Right lobe of liver (tissue), 6 donors: Measurements from ENCODE around the gene CACNB4. TPM values are rescaled to one million over a fixed set of nuclear protein-coding genes. Genes with fewer than 3 reads are reported as not detected.

Experiments used
- ATAC-seq, 4 donors: fragments of 200-7000 bp; cut with Tn5 transposase; one replicate each; pipeline ENCODE4 v1.9.1; 2020; ENCODE audit warnings: mild to moderate bottlenecking in 4 of 4, moderate library complexity in 4 of 4
- DNase-seq, 3 donors: peaks; one replicate each; pipeline ENCODE4 v3.0.0-alpha.2; 2020
- H3K27ac ChIP-seq, 3 donors: fragments of 200-600 bp; one replicate each; pipeline ENCODE4 v1.8.0; 2022
- H3K27me3 ChIP-seq, 2 donors: fragments of 200-600 bp; one replicate each; pipeline ENCODE4 v1.8.0; 2022
- H3K36me3 ChIP-seq, 4 donors: fragments of 200-600 bp; sonication (generic) in 1 of 4; one replicate each; pipeline versions ENCODE4 v1.5.1 to v1.8.0; 2017 to 2022; ENCODE audit warnings: control low read depth in 1 of 4
- H3K4me1 ChIP-seq, 4 donors: fragments of 200-600 bp; sonication (generic) in 1 of 4; one replicate each; pipeline versions ENCODE4 v1.5.1 to v1.8.0; 2017 to 2022; ENCODE audit warnings: control low read depth in 1 of 4
- H3K4me3 ChIP-seq, 3 donors: fragments of 200-600 bp; one replicate each; pipeline ENCODE4 v1.8.0; 2022
- H3K9me3 ChIP-seq, 4 donors: fragments of 200-600 bp; sonication (generic) in 1 of 4; one replicate each; pipeline versions ENCODE4 v1.5.1 to v1.8.0; 2017 to 2022; ENCODE audit warnings: control low read depth in 1 of 4
- POLR2A ChIP-seq: fragments of 450-650 bp; IDR thresholded peaks from one replicate; pipeline ENCODE4 v1.6.1; 2017; ENCODE audit warnings: antibody characterized with exemption, mild to moderate bottlenecking
- WGBS: methylation state at CpG from one replicate; pipeline ENCODE4 v1.1.6; 2018; ENCODE audit warnings: low coverage, low lambda C conversion rate; ENCODE audit not compliant: insufficient coverage; ENCODE audit errors: missing lambda C conversion rate; 5-methylcytosine and 5-hydroxymethylcytosine counted together
- intact Hi-C, 2 donors: fragments of 100-400 bp; cut with DNase I; formaldehyde crosslinking; loops; one replicate each; pipeline versions ENCODE4 v1.11.2 to v1.14.1; 2022
- total RNA-seq, 6 experiments: library from RNA; depleted of rRNA in 2 of 6; stranded (reverse); fragments of >200 nt in 2 of 6; fragmentation: NEBNext Ultra II Directional in 3 of 6; extraction: Animal tissue kit (Norgen Biotek cat#: 25700) in 3 of 6; gene quantifications; one replicate each; pipeline versions ENCODE4 v1.1.0 to v1.2.4, GENCODE V29; 2016 to 2023
- TF ChIP-seq, protein P1 (sequence below), 4 donors: fragments of 200-600 bp in 3 of 4; fragments of 450-650 bp in 1 of 4; IDR thresholded peaks; one replicate each; pipeline versions ENCODE4 v1.5.1 to v1.8.0; 2016 to 2022; ENCODE audit warnings: antibody characterized with exemption in 4 of 4, mild to moderate bottlenecking in 2 of 4
- donor health status: DM: no; HTN: yes; CAD: no.
- donor health status: DM: no; HTN: no; CAD: no.
- donor health status: DM: no; HTN: no; CAD: no.
- donor health status: DM: no; HTN: yes; CAD: no.
- donor health status: DM: no; HTN: yes; CAD: no.

CACNB4 gene
- total RNA-seq, 6 experiments from 2014 or later: 0.06 to 0.49 (median 0.25) TPM

- no peak for DNase-seq
- Histone ChIP-seq H3K9me3 (no peaks in the 10 kb centered on the region), H3K27ac (no peak overlapping the region), H3K36me3 (no peaks in the 10 kb centered on the region), H3K4me3 (no peak overlapping the region), H3K4me1 (no peaks in the 10 kb centered on the region), H3K27me3 (no peaks in the 10 kb centered on the region)
- intact Hi-C loops: no loop called here
- no peak for ATAC-seq
- TF ChIP-seq, protein P1, sequence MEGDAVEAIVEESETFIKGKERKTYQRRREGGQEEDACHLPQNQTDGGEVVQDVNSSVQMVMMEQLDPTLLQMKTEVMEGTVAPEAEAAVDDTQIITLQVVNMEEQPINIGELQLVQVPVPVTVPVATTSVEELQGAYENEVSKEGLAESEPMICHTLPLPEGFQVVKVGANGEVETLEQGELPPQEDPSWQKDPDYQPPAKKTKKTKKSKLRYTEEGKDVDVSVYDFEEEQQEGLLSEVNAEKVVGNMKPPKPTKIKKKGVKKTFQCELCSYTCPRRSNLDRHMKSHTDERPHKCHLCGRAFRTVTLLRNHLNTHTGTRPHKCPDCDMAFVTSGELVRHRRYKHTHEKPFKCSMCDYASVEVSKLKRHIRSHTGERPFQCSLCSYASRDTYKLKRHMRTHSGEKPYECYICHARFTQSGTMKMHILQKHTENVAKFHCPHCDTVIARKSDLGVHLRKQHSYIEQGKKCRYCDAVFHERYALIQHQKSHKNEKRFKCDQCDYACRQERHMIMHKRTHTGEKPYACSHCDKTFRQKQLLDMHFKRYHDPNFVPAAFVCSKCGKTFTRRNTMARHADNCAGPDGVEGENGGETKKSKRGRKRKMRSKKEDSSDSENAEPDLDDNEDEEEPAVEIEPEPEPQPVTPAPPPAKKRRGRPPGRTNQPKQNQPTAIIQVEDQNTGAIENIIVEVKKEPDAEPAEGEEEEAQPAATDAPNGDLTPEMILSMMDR (IDR thresholded peaks at IDR 0.05): no peak
- no peak for TF ChIP-seq POLR2A
- 86% methylated on average over 4 of the region's 4 CpGs for WGBS
These were observed 7.6 kb upstream of the CACNB4 start for GRCh38 chr2:152106464-152106863.

DNA sequence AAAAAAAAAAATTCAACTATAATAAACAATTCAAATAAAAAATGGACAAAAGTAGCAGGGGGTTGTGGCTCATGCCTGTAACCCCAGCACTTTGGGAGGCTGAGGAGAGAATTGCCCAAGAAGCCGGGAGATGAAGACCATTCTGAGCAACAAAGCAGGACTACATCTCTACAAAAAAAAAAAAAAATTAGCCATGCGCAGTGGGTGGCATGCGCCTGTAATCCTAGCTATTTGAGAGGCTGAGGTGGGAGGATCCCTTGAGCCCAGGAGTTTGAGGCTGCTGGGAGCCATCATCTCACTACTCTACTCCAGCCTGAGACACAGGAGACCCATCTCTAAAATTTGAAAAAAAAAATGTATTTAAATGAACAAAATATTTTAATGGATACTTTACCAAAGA is 4.4 kb upstream of the CACNB4 start:
- Histone ChIP-seq H3K27me3 (no peaks in the 10 kb centered on the region), H3K9me3 (no peaks in the 10 kb centered on the region), H3K4me1 (peaks cover 0 to 10% (median 4%) of the 10 kb centered on the region in 4 donors), H3K4me3 (no peak overlapping the region), H3K36me3 (no peaks in the 10 kb centered on the region), H3K27ac (no peak overlapping the region)
- DNase-seq (no peak), ATAC-seq (no peak)
- intact Hi-C loops: no loop called here
- no peak for TF ChIP-seq POLR2A
- TF ChIP-seq, protein P1 (IDR thresholded peaks at IDR 0.05): no peak
- 100% methylated on average over 3 of the region's 3 CpGs for WGBS

- ATAC-seq: no peak
- Histone ChIP-seq H3K36me3 (no peaks in the 10 kb centered on the region), H3K4me3 (no peak overlapping the region), H3K27me3 (no peaks in the 10 kb centered on the region), H3K27ac (no peak overlapping the region), H3K9me3 (no peaks in the 10 kb centered on the region), H3K4me1 (peaks cover 0 to 18% (median 4%) of the 10 kb centered on the region in 4 donors)
- no peak for DNase-seq
- WGBS: 83% methylated on average over 2 of the region's 2 CpGs
- TF ChIP-seq, protein P1 (IDR thresholded peaks at IDR 0.05): no peak
- no peak for TF ChIP-seq POLR2A
- intact Hi-C loops: no loop called here
These were observed 2.1 kb upstream of the CACNB4 start for GRCh38 chr2:152100961-152101360.

DNA sequence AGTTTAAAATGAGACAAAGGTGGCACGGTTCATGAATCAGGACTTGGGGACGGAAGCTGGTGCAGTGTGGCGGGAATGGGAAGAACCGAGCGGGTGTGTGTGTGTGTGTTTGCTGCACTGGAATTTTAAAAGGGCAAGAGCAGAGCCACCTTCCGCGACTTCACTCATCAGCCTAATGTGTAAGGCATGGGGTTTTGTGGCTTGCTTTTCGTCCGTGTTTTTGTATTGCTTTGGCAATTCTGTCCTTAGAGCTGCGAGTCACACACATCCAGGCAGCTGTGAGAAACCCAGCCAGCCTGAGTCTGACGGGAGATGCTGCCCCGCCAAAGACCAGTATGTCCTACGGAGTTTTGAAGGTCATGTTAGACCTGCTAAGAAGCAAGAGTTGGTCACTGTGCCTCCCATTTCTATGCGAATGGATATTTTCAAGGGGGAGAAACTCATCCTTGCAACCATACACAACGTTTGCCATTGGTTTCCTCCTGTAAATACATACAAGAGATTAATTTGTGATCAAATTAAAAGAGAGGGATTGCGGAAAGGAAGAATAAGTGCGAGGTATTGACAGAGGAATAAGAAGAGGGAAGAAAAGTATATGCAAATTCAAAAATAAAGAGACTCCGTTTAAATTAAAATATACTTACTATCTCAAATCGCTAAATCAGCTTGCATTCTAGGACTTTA is 665 bp upstream of the CACNB4 start:
- H3K36me3 ChIP-seq: no peaks in the 10 kb centered on the region
- H3K9me3 ChIP-seq: no peaks in the 10 kb centered on the region
- H3K27ac ChIP-seq: no peak overlapping the region
- peaks cover 0 to 18% (median 4%) of the 10 kb centered on the region in 4 donors for H3K4me1 ChIP-seq
- 21% methylated on average over 15 of the region's 19 CpGs for WGBS
- intact Hi-C loops: no loop called here
- TF ChIP-seq, protein P1 (IDR thresholded peaks at IDR 0.05): no peak
- no peak for TF ChIP-seq POLR2A
- DNase-seq: no peak
- peak overlapping the region; percentile 36 to 54 (median 48) for H3K4me3 ChIP-seq
- no peaks in the 10 kb centered on the region for H3K27me3 ChIP-seq
- ATAC-seq: peak; percentile 17 to 39 (median 28)
